ENCODE measurements around the gene BATF.

BATF gene

DNA sequence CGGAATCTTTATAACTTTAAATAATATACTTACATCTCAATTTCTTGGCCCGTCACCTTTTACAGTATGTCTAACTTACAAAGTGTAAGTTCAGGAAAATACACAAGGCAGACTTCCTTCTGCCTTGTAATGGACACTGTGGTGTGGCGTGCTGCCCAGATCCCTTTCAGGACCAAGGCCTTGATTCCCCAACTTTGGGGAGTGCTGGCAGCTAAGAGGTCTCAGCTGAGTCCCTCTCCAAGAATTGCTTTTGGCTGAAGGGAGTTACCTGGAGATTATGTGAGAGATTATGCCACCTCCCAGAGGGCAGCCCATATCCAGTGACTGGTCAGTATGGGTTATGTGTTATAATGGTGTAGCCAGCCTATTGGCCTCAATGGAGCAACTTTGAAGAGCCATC lies 21.2 kb upstream of the BATF start:
- DNase-seq: no peak

DNA sequence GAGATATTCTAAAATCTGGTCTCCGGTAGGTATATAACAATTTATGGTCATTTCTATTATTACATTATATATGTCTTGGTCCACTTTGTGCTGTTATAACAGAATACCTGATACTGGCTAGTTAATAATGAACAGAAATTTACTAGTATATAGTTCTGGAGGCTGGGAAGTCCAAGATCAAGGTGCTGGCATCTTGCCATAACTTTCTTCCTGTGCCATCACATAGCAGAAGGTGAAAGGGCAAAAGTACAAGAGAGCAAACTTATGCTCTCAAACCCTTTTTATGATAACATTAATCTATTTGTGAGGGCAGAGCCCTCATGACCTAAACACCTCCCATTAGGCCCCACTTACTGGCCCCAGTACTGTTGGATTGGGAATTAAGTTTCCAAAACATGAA lies 17.9 kb upstream of the BATF start:
- DNase-seq: no peak

GRCh38 chr14:75506930-75507329 lies 15.3 kb upstream of the BATF start:
- DNase-seq: no peak

DNA sequence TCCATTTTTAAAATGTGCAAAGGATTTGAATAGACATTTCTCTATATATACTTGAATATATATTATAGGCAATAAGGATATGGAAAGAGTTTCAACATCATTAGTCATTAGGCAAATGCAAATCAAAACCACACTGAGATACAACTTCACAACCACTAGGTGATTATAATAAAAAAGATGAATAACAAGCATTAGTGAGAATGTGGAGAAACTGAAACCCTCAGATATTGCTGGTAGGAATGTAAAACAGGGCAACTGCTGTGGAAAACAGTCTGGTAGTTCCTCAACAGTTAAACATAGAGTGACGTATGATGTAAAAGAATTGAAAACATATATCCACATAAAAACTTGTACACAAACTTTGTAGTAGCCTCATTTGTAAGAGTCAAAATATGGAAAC lies 11.7 kb upstream of the BATF start:
- DNase-seq: no peak

GRCh38 chr14:75511201-75511600 lies 11.1 kb upstream of the BATF start:
- DNase-seq: no peak

GRCh38 chr14:75513911-75514672 lies 8.2 kb upstream of the BATF start:
- DNase-seq: no peak

DNA sequence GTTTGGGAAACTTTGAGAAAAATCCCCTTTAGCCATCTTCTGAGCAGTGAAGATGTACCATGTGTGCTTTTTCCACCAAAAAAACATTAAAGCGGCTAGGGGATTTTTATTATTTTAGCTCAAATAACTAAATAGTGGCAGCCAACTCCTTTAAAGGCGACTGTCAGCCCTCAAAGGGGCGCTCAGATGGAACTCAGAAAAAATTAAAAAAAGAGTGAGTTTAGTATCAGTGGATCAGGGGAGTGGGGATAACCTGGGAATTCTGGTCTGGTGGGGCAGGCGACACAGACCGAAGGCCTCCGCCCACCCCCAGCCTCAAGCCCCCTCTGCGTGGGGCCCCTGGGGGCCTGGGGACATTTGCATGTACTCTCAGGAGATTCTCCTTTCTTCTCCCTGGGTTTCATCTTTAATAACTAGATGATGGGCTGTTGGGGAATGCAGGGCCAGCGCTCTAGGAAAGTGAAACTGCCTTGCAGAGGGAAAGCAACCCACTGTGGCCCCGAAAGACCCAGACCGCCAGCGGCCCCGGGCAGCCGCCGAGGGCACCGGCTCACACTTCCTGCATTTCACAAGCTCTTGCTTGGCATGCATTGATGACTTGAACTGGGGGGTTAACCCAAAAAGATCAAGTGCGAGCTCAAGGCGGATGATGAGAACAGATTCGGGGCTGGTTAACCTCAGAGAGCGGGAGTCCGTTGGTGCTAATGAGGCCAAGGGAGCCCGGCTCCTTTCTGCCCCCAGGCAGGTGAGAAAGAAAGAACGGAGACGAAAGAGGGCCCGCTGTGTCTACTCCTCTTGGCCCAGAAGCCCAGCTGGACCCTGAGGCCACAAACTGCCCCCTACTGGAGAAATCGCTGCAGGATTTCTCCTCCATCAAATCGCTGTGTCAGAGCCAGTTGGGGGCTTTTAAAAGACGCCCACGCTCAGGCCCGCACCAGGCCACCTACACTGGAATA lies 7.3 kb upstream of the BATF start:
- DNase-seq: peak; percentile 36

- DNase-seq: no peak
These were observed 6.7 kb upstream of the BATF start for GRCh38 chr14:75515629-75515996.

GRCh38 chr14:75518625-75519024 lies 3.6 kb upstream of the BATF start:
- DNase-seq: peak; percentile 25

GRCh38 chr14:75519394-75519793 lies 2.9 kb upstream of the BATF start:
- no peak for DNase-seq

DNA sequence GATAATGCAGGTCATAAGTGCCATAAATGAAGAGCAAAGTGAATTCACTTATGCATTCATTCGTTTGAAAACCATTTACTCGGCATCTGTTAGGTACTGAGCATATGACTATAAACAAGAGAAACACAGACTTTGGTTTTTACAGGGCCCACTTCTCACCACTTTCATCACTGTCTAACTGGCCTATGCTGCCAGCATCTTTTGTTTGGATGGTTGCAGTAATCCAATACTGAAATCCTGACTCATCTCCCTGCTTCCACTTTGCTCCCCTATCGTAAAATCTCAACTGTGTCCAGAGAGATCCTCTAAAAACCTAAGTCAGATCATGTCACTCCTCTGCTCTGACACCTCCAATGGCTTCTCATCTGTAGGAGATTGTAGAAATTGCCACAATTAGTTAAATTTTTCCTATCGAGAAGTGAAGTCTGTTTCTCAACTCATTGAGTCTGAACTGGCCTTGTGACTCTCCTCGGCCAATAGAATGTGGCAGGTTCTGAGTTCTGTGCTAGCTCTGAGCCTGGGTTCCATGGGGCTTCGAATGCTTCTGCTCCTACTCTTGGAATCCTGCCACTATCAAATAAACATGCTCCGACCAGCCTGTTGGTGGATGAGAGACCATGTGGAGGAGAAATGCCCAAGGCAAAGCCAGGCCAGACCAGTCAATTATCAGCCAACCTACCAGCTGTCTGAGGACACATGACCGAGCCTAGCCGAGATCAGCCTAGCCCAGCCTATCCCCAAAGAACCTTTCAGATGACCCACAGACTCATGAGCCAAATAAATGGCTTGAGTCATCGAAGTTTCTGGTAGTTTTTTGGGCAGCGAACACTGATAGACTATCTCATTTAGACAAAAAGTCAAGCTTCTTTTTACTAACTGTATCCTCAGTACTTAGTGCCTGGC lies 2.2 kb upstream of the BATF start:
- no peak for DNase-seq

- no peak for DNase-seq
These were observed 1.4 kb upstream of the BATF start for GRCh38 chr14:75520852-75521251.

DNA sequence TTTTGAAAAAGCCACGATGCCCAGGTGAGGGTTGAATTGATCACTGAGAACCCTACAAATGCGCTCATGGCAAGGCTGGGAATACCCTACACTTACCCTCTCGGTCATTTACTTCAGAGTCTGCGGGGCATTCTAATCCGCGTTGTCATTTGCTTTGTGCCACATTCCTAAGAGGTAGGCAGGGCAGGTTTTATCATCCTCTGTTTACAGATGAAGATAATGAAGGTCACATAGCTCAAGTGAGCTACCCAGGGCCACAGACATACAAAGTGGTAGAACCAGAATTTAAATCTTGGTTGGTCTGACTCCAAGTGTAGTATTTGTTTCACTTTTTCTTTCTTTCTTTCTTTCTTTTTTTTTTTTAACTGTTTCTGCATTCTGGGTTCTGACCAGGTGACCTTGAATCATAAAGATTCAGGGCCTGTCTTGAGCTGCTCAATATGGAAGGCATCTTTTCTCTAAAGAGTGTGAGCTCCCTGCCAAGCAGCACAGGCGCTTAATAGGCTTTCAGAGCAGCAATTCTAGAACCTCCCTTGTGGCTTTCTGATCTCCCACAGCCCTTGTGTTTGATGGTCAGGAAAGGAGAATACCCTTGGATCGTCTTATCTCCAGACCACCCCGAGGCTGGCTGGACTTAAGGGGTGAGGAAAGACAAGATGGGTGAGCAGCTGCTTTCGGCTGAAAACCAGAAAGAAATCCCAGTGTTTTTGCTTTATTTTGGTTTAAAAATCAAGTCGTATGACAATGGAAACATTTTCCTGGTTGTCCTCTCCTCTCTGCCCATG lies 662 bp upstream of the BATF start:
- no peak for DNase-seq

DNA sequence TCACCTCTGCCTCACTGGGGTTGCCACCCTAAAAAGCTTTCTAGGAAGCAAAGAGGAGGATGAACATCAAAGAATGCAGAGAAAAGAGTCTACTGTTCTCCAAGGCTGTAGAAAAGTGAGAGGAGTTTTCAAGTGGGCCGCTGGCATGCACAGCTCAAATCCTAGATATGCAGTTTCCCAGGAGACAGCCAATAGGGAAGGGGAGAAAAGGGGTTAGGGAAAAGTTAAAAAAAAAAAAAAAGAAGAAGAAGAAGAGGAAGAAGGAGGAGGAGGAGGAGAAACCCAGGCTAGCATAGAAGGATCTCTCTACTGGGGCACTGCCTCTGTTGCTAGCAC lies 682 bp downstream of the BATF start:
- no peak for DNase-seq

- no peak for DNase-seq
These were observed 1.5 kb downstream of the BATF start for GRCh38 chr14:75523771-75524171.

DNA sequence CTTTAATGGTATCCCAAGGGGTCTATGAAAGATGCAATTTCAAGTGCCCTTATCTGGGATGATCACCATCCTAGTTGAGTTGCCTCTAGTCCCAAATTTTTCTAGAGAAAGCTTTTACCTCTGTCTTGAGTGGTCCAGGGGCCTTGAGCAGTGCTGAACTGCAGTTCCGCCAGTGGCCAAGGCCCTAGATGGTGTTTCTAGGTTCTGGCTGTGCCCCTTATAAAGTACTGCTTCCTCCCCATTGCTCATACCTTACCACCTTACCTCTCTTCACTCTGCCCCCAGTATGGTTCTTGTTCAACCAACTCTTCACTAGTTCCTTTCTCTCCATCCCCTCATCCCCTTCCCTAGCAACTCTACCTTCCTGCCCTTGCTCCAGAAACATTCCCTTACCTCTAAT lies 3.7 kb downstream of the BATF start:
- no peak for DNase-seq

DNA sequence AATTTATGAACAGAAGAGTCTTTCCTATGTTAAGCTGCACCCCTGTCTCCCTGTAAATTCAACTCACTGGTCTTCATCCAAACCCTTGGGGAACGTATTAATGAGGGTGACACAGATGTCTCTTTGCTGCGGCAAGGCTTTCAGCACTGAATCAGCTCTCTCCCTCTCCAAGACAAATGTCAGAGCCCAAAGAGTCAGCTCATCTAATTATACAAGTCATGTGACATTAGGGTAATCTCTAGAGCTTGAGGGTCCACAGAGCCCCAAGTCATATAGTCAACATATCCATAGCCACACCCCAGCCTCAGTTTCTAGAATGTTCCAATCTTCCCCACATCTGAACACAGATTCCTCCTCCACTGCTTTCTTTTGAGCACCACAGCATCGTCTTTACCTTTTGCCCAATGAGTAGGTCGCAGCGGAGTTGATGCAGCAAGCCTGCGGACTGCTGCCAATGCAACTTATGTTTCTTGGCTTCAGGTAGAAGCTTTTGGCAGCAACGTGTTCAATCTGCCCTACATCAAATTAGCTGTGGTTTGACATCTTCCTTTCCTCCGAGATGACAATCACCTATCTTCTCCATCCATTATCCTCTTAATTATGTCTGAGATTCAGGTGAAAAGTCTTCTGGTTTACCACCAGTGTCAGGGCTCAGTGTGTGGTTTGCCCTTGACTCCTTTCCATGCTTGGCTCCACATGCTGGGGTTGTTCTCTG lies 5.3 kb downstream of the BATF start:
- no peak for DNase-seq

DNA sequence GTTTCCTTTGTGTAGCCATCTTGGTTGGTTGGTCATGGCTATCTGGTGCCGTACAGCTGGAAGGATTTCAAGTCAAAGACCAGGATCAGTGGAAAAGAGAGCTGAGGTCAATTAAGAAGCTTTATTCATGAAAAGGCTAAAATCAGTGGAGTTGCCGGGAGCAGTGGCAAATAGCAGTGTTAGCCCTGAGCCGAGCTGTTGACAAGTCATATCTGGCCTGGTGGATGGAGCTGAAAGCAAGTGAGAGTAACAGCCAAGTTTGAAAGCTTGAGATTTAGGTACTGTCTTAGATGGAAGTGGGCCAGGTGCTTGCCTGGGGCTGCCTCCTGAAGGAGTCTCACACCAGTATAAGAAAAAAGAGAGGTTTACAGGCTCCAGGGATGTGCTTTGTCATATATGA lies 9.0 kb downstream of the BATF start:
- no peak for DNase-seq

DNA sequence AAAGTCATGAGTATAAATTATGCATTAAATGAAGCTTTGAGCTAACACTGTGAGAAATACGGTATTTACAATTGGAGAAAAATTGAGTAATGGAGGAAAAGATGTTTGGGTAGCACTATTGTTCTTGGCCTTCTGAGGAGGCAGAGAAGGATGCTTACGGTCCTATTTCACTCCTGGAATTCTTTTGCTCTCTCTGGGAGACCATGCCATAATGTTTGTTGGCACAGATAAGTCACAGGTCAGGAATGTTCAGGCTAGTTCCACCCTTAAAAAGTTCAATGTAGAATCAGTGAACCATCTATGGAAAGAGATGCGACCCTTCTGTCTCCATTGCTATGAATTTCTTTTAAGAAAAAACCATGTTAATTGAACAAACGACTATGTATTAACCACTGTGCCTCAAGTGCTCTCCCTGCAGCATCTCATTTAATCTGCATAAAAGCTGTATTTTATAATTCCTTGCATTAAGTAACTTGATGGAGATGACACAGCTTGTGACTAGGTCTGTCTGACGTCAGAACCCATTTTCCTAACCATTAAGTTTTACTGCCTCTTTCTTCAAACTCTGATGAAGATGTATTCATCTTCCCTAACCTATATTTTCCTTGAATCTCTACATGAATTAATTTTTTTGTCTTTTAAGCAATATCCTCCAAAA lies 9.5 kb downstream of the BATF start:
- DNase-seq: no peak

GRCh38 chr14:75533791-75534555 lies 11.7 kb downstream of the BATF start:
- DNase-seq: no peak

All from activated CD4-positive, alpha-beta T cell treated with anti-CD3 and anti-CD28 coated beads, Interleukin-2, amount 50 U/mL, for 1 hour (primary cell).